NCI-H2171 treated with DMSO at 0.1 percent for 48 hours (cell line): ENCODE data around the gene ARAF.

Experiments used
- DNase-seq: peaks from one replicate; lab custom pipeline; 2025; lab: John Stamatoyannopoulos, UW

ARAF gene

DNA sequence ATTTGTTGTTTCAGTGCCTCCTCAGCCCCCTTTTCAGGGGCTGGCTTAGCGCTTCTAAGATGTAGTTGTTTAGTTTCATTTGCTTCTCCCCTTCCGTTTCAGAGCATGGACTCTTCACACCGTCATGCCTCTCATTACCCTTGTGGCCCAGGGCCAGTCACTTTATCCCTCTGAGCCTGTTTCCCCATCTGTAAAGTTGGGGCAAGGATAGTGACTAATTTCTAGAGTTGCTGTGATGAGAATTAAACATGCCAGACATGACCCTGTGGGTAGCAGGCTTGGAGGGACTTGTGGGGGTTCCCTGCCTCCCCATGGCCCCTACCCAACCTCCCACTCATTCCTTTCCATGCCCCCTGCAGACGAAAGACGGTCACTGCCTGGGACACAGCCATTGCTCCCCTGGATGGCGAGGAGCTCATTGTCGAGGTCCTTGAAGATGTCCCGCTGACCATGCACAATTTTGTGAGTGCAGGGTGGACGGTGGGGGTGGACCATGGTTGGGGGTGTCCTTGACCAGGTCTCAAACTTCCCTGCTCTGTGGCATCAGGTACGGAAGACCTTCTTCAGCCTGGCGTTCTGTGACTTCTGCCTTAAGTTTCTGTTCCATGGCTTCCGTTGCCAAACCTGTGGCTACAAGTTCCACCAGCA is 3.6 kb downstream of the ARAF start:
- no peak for DNase-seq

DNA sequence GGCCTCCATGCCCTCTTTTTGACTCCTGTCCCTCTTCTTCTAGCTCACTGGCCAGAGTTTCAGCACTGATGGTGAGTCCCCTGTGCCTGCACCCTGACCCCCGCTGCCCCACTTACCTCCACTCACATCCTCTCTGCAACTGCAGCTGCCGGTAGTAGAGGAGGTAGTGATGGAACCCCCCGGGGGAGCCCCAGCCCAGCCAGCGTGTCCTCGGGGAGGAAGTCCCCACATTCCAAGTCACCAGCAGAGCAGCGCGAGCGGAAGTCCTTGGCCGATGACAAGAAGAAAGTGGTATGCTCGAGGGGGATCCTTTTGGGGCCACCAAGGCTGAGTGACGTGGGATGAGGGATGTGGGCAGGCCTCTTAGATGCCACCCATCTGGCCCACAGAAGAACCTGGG is 5.8 kb downstream of the ARAF start:
- no peak for DNase-seq

DNA sequence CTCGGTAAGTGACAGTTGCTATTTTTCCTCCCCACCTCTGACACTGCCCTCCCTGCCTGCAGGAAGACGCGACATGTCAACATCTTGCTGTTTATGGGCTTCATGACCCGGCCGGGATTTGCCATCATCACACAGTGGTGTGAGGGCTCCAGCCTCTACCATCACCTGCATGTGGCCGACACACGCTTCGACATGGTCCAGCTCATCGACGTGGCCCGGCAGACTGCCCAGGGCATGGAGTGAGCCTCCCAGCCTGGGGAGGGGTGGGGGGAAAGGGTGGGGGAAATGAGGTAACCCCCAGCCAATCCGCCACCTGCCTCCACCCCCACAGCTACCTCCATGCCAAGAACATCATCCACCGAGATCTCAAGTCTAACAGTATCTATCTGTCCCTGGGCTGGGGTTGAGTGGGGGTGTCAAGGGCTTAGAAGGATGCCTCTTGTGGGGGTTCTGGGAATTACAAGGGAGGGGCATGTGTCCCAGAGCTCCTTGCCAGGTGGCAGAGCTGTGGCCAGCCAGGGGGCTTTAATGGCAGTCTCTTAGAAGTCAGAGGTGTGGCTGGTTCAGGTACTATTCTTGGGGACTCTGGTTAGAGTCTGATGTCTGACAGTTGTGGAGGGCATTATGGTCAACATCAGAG is 7.8 kb downstream of the ARAF start:
- DNase-seq, result peak; percentile 3

DNA sequence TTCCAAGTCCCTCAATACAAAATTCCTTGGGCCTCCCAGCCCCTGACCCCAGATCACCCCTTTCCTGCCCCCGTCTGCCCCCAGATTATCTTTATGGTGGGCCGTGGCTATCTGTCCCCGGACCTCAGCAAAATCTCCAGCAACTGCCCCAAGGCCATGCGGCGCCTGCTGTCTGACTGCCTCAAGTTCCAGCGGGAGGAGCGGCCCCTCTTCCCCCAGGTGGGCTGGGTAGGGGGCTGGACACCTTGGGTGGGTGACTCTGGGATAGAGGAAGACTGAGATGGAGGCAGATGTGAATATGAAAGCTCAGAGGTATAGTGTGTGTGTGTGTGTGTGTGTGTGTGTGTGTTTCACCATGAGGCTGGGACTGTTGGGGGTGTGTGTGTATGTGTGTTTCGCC is 9.8 kb downstream of the ARAF start:
- DNase-seq, result no peak

DNA sequence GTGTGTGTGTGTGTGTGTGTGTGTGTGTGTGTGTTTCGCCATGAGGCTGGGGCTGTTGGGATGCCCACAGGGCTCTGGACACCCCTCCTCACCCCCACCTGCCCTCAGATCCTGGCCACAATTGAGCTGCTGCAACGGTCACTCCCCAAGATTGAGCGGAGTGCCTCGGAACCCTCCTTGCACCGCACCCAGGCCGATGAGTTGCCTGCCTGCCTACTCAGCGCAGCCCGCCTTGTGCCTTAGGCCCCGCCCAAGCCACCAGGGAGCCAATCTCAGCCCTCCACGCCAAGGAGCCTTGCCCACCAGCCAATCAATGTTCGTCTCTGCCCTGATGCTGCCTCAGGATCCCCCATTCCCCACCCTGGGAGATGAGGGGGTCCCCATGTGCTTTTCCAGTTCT is 10.2 kb downstream of the ARAF start:
- no peak for DNase-seq

DNA sequence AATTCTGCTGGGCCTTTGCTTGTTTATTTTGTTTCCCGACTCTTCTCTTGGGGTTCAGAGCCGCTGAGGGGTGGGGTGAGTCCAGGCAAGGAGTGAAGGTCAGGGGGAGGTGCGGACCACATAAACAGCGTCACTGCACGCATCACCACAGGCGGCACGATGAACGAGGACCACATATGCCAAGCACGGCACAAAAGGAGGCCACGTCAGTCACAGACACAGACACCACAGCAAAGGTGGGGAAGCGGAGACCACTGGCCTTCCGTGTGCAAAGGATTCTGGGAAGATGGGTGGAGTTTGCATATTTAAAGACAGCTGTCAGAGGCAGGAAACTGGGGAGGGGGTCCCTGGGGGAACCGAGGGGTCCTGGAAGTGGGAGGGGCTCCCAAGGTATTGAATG is 10.9 kb downstream of the ARAF start:
- no peak for DNase-seq

DNA sequence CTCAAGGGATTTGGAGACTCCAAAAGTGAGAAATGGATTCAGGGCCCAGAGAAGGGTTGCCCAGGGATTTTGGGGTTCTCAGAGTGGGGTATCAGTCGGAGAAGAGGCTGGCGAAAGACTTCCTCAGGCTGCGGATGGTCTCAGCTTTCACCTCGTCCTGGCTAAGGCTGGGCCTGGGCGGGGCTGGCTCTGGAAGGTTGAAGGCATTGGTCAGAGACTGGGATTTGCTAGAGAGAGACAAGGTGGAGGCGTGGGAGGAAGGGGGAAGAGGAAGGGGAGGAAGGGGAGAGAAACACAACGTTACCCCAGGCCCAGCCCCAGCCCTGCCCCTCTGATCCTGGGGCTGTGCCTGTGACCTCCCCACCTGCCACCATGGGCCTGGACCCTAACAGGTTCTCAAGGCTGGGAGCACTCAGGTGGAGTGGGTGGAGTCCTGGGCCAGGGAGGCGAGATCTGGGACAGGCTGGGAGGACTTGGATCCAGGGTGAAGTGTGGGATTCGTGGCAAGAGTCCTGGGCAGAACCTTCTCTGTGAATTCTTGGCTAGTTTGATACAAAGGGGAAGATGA is 11.9 kb downstream of the ARAF start:
- DNase-seq, result no peak

DNA sequence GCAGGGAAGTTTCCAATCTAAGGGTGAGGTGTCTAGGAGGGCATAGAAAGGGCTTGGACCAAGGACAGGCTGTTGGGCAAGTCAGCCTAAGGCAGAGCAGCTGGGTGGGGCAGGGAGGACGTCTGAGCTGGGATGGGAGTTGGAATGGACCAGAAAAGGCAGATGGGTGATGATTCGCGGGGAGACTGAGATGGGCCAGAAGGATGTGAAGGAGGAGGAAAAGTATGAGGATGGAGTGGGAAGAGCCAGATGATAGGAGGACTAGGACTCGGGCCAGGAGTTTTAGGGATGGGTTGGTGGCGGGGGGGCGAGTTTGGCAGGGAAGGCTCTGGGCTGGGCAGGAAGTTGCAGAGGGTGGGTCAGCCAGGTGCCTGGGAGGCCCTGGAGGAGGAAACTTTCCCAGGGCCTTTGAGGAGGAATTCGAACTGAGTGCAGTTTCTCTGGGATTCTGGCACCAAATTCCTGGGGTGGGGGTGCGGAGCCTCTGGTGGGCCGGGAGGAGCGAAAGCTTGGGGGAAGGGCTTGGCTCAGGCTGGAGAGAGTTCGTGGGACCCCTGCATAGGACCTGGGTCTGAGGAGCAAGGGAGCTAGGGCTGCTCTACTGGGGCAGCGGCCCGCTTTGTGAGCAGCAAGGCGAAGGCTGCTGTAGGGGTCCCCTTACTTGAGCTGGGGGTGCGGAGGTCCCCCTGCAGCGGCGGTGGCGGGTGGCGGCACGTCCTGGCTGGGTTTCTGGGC is 12.5 kb downstream of the ARAF start:
- no peak for DNase-seq

DNA sequence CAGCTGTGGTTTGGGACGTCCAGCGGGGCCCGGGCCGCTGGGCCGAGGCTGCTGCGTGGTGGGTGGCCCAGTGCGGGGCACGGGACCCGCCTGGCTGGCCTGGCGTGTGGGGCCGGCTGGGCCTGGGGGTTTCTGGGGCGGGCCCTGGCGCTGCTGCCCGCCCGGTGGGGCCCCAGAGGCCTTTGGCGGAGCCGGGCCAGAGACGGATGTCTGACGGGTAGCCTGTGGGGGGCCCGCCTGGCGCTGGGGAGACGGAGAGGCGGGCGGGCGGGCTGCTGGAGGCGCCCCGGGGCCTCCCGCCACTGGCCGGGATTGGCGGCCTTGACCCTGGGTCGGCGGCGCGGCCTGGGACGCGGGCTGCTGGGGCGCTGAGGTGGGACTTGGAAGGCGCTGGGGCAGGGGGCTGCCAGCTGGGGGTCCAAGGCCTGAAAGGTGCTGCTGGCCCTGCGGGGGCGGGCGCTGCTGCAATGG is 13.1 kb downstream of the ARAF start:
- no peak for DNase-seq

DNA sequence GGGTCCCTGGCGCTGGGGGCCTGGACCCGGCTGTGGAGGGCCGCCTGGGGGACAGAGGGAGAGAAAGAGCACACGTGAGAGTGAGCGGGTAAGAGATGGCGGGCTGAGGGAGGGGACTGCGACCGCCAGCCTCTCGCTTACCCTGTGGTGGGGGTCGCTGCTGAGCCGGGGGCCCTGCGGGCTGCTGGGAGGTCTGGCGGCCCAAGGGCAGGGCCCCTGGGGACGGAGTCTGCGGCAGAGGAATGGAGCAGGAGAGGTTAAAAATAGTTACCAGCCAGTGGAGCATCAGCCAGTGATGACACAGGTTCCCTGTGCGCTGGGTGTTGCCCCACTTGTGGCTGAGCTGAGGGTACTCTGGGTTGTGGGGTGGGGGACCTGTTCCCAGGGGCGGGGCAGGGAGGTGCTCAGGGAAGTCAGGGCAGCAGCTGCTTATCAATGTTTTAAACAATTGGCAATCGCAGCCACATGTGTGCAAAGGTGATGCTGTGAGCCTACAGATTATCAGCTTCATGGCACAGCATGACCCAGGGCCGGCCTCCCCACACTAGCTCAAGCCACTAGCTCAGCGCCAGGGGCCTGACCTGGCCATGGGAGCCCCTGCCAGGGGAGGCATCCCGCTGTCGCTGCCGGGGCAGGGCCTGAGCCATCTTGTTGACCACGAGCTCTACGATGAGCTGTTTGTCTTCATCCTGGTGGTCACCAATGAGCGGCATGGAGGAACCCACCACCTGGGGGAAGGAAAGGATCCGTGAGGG is 13.7 kb downstream of the ARAF start:
- no peak for DNase-seq

DNA sequence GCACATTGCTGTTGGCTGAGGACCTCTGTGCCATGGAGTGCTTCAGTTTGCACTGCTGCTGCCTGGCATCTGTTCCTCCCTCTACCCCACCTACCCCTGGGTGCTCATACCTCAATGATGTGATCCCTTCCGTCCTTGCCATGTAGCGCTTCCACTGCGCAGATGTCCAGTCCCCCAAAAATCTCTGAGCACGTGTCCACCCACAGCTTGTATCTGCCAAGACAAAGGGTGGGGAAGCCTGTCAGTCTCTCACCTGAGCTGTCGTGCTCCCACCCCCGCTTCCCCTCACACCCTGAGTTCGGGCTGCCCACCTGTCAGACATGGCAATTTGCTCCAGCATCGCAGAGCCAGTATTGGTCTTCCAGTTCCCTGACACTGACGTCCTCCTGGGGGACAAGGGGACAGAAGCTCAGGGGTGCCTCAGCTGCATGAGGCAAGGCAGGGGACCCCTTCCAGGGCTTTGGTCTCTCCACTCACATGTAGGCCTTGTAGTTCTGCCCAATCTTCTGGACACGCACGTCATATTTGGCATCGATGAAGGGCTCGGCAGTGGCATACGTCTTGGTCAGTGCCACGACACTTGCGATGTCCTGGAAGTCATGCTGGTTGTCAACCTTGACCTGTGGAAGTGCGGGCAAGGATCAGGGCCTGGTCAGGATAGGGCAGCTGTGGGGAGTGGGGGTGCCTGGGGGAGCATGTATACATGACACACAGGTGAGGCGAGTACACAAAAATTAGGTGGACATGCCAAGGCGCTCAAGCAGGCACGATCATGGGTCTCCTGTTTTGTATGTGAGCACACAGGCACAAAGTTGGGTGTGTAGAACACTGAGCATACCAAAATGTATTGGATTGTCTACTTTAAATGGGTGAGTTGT is 15.3 kb downstream of the ARAF start:
- no peak for DNase-seq

DNA sequence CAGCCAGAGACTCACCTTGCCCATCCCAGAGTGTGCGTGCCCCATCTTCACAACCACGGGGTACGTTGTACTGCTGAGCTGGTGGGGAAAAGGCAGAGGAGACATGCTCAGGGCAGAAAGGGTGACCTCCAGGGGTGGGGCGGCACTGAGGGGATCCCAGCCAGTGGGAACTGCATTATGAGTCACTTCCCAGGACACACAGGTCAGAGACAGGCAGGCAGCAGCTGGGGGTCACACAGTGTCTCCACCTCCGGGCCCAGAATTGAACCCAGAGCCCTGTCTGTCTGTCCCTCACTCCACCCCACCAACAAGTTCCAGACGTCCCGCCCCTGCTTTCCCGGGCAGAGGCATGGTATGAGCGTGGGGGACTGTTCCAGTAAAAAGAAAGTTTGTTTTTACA is 16.4 kb downstream of the ARAF start:
- DNase-seq, result no peak

DNA sequence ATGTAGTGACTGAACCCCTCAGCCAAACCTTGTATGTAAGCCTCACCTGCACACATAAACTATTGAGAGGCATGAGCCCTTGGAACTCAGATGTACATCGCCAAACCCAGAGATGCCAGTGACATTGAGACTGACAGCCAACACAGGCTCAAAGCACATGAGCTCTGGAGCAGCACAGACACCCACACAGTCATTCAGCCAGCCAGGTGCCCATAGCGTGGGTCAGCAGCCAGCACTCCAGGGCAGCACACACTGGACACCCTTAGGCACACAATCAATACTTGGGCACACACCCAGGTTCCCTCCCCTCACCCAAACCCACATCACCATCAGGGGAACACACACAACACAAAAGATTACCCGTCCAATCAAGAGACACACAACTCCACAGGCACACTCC is 16.9 kb downstream of the ARAF start:
- no peak for DNase-seq

DNA sequence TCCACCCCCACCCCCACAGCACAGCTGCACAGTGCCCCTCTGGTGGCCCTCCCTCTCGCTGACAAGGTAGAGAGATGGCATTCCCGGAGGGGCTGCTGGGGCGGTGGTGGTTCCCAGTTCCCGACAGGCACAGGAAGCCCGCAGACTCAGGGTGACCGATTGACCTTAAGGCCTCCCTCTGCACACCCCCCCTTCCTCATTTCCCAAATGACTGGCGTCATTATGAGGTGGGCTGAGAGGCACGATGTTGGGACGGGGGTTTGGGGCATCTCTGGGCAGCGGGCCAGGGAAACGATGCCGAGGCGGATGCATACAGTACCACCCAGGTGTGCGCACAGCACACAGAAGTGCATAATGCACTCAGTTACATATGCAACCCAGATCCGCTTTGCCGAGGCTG is 17.7 kb downstream of the ARAF start:
- DNase-seq, result no peak

DNA sequence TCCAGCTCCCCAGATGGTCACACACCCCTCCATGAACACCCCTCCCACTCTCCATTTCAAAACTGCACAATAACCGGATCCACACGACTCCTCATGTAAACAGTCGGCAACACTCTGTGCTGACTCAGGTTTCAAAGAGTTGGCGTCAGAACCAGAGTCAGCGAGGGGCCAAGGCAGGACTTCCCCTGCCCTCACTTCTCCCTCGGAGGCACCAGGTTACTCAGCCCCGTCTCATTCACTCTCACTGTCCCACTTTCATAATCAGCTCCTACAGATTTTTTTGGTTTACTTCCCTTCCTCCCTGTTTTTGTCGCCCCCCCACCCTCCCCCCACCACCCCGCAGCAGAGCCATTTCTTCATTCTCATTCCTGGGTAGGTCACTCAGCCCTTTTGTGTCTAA is 18.5 kb downstream of the ARAF start:
- no peak for DNase-seq

DNA sequence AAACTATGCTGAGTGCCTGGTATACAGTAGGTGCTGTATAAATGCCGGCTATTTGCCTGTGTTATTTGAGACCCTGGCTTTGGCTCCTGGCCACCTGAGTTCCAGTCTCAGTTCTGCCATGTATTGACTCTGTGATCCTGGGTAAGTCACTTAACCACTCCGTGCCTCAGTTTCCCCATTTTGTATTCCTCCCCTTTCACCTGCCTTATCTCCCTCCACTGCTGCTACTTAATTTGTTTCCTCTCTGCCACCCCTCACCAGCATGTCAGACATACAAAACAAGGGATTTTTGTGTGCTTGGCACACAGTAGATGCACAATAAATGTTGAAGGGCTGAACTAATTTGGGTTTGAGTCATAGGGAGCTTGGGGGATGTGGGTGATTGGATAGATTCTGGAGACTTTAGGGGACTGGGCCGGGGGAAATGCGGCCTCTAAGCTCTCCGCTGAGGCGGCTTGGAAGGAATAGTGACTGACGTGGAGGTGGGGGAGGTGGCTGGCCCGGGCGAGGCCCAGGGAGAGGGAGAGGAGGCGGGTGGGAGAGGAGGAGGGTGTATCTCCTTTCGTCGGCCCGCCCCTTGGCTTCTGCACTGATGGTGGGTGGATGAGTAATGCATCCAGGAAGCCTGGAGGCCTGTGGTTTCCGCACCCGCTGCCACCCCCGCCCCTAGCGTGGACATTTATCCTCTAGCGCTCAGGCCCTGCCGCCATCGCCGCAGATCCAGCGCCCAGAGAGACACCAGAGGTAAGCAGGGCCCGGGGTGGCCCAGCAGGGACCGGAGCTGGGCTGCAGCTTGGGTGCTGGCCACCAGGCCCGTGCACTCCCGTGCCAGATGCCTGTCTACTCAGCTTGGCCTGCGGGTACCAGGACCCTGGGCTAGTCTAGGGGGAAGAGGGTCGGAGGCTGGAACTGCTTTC is 21.0 kb downstream of the ARAF start, which contains the start of gene TIMP1:
Gene TIMP1 (plus strand): TSS at position 706 of the 917 bp plus-strand sequence. CDS start 980 bp downstream, outside the sequence.
- no peak for DNase-seq

DNA sequence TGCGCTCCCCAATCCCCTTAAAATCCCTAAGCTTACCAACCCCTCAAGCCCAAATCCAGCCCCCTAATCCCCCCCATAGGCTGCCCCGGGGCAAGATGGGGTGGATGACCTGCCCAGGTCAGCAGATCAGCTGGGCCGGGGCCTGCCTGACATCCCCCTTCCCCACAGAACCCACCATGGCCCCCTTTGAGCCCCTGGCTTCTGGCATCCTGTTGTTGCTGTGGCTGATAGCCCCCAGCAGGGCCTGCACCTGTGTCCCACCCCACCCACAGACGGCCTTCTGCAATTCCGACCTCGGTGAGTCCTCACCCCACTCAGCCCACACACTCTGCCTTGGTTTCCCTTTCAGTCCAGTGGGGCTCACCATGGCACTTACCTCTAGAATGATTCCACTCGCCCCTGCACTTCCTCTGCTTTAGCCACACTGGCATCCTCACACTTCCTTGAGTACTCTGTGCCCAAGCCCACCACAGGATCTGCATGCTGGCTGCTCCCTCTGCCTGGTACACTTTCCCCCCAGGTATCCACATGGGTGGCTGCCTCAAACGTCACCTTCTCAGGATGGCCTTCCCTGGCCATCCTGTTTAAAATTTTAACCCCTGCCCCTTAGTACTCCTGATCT is 22.3 kb downstream of the ARAF start:
- DNase-seq, result no peak

DNA sequence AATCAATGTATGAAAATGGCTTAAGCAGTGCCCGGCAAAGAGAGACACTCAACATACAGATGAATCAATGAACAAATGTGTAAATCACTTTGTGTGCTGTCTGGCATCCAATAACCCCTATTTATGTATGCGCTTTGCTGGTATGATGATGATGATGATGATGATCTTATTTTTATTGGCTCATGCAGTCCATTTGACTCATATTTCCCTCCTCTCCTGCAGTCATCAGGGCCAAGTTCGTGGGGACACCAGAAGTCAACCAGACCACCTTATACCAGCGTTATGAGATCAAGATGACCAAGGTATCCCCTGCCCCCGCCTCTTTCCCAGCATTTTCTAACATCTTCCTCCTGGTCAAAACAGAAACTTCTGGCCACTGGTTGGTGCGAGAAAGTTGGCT is 23.7 kb downstream of the ARAF start:
- no peak for DNase-seq

DNA sequence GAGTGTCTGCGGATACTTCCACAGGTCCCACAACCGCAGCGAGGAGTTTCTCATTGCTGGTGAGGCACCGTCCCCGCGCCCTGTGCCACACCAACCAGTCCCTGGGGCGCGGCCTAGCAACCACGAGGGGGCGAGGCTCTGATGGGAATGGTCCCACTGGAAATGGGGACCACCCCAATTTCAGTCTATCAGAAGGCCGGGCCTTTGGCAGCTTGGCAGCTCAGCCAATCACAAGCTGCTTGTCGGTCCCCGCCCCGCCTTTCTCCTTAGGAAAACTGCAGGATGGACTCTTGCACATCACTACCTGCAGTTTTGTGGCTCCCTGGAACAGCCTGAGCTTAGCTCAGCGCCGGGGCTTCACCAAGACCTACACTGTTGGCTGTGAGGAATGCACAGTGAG is 24.3 kb downstream of the ARAF start:
- DNase-seq, result no peak
